NCI-H1105 (cell line): ENCODE data around the gene ADISSP.

ENCODE experiments used
- DNase-seq: peaks from one replicate; lab custom pipeline; 2025; lab: John Stamatoyannopoulos, UW

The ADISSP gene

DNA sequence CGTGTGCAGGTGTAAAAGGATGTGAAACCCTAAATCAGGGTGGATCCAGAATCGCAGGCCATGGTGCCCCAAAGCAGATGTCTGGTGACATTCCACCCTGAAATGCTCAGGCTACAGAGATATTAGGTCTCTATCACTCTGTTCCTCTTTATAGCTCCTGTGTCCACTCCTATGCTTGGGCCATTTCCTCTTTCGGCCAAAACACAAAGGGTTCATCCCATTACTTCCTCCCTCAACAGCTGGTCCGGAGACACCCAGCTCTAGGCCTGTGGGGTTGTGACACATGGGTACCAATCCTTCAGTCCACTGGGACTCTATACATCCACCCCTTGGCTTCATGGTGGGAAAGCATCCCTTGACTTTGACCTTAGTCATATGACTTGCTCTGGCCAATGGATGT, 53.5 kb downstream of the ADISSP start:
- DNase-seq: no peak

DNA sequence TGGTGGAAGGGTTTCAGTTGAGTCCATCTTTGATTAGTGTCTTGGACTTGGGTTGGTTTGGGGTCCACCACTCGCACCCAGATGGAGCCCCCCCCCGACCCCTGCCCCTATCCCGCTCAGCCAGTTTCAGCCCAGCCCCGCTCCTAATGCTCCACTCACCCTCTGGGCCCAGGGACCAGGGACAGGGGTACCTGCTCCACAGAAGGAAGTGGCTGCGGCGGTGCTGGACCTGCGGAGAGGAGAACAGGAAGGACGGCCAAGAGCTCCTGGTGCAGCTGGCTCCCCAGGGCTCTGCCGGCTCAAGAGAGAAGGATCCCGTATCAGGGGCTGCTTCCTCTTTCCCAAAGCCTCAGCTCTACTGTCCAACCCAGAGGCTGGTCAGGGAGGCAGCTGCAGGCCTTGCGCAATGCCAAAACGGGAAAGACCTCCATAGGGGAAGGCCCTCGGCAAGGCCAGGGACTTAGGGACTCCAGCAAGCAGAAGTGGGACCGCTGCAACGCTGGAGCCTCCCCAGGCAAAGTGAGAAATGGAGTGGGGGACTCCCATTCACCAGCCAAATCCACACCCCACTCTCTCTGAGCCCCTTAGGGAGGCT, 55.2 kb downstream of the ADISSP start, which contains the start of gene SIGLEC1:
TSS of gene SIGLEC1 (minus strand) at position 322 of the 595 bp plus-strand sequence. CDS start 5,472 bp downstream, outside the sequence.
- no peak for DNase-seq

DNA sequence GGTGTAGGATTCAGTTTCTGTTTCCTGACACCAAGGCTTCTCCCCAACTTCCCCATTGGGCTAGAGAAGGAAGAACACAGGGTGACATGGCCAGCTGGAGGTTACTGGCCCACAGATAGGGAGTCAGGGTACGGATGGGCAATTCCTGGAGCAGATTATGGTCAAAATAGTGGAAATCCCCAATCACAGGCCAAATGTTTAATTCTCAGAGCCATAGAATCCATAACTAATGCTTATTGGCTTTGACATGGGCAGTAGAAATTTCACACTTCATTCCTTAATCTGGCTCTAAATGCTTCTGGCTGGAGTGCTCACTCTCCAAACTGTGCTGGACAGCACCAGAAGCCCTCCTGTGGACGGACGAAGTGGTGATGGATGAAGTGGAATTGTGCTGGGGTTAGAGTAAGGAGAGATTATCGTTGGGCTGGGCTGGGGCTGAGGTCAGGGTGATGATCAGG, 56.0 kb downstream of the ADISSP start:
- no peak for DNase-seq

DNA sequence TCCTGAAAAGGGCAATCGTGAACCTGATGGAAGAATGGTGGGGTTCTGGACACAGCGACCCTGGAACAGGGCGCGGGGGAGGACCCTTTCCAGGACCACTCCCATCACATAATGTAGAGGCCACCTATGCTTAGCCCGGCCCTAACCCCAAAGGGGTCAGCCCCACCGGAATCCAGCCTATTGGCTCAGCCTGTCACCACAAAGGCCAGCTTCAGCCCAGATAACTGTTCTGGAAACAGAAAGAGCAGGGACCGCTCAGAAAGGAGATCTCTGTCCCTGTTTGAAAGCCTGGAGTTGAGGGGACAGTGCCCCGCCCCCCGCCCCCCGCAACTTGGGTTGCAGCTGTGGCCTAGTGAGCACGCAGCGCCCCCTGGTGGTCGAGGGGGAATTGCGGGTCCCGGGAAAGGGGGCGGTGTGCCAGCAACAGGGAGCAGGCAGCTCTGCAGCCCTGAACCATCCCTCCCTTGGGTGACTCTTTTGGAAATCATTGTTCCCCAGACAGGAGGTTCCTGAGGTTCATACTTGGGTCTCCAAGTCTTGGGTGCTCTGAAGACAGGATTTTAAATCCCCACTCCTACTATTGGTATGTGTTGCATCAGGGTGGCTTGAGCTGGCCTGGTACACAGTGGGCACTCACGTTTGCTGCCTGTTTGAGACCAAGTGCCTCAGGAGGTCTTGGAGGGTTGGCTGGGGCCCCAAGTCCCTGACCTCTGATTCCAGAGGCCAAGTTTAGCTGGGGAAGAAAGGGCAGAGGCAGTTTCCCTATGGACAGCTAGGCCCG, 56.7 kb downstream of the ADISSP start:
- DNase-seq: peak; percentile 14

DNA sequence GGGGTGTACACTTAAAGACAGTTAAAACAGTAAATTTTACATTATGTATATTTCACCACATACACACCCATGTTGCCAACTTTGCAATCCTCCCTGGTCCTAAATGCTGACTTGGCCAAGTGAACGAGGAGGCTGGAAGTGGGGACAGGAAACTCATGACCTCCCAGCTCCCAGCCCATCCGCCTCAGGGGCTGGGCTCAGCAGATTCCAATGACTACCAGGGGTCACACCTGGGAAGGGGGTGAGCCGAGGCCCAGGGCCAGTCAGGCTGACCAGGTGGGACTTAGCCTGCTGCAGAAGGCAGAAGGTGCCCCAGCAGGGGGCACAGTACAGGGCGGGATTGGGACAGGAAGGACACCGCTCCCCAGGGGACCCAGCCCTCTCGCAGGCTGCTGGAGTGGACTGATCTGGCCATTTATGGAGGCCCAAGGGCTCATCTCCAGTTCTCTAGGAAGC, 57.5 kb downstream of the ADISSP start:
- no peak for DNase-seq

DNA sequence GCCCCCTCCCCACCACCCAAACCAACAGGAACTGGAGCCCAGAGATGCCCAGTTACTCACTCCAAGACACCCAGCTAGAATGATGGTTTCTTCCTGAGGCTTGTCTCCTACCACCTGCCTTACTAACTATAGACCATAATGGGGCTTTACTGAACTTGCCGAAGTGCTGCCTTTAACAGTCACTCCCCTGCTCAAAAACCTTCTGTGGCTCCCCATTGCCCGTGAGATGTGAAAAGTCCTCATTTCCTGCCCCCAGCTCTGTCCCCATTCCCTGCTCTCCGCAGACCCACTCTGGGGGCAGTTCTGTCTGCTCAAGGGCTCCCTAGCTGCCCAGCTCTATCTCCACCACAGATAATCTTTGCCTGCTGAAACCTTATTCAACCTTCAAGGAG, 60.0 kb downstream of the ADISSP start:
- DNase-seq: no peak

DNA sequence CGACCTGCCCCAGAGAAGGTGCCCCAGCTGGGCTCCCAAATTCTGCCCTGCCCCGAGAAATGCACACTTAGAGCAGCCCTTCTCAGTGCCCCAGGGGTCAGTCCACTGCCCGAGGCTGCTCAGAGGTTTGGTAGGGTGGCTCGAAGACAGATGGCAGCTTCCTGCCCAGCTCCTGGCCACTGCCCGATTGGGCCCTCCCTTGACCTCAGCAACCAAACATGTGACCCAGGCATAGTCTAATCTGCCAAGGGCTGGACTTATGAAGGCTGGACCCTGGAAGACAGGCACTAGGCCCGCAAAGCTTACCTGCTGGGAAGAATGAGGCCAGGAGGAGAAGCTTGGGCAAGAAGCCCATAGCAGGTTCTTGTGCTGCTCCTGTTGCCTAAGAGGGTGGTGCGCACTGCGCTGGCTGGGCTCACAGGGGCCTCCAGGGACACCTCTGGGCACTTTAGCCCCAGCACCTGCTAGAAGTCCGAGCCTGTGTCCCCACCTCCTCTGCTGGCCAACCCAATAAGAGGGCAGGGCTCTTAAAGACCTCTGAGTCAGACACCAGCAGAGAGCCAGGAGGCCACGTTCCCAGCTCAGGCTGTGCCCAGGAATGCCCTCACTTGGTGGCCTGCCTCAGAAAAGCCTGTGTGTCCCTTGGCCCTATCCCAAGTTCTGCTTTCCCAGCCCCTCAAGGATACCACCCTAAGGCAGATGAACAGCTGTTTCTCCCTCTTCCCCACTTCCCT, 60.6 kb downstream of the ADISSP start:
- no peak for DNase-seq

DNA sequence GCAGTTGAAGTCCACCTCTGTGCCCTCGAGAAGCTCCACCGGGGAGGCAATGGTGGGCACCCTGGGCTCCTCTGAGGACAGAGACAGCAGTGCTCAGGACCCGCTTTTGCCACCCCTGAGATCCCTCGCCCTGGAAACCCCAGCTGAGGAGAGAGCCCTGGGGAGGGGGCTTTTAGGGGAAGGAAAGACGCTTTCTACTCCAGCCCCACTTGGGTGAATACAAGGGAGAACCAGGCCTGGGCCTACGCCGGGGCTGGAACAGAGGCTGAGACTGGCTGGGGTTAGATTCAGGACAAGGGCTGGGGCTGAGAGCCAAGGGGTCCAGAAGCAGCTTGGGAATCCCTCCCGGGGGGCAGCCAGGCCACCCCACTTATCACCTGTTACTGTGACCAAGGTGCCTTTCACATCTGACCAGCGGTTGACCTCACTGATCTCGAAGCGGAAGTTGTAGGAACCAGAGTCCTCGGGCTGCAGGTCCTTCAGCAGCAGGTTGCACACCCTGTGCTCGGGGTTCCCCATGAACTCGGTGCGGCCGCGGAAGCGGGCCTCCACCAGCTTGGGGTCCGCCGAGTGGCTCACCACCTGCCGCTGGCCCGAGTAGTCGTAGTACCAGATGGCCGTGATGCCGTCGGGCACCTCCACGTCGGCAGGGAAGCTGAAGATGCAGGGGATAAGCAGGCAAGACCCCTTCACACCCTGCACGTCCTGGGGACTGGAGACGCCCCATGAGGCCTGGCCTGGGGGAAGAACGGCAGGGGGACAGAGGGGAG, 61.4 kb downstream of the ADISSP start:
- DNase-seq: no peak

DNA sequence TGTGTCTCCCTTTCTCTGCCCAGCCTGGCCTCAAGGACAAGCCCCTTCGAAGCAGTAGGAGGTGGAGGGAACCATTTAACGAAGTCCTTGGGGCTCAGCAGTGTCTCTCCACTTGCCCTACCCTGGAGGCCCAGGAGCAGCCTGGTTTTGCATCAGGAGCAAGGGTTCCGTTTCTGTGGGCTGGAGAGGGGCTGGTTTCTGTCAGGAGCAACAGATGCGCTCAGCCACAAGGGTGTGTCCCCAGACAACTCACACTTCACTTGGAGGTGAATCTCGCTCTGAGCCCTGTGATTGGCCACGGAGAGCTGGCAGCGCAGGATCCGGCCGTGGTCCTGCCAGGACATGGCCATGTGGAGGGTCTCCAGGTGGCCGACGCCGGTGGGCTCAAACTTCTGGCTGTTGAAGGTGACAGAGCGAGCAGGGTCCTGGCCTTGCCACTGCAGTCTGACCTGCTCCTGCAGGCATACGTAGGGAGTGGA, 62.0 kb downstream of the ADISSP start:
- DNase-seq: no peak

DNA sequence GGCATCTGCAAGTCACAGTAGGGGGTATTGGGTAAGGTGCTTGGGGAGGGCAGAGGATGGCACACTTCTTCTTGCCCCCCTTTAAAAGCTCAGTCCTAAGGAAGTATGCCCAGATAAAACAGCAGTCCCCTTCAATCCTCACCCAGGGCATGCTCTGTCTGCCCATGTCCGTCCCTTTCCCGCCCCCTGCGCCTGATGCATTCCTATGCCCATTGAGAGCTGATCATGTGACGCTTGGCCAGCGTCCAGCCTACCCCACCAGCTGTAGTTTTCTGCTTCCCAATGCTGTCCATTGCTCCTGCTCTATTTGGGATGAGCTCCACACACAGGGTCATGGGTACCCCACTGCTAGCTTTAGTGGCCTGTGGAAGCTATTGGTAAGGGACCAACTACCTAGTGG, 63.5 kb downstream of the ADISSP start:
- DNase-seq: no peak
